ENCODE results near the gene ATR.

The ATR gene

GRCh38 chr3:142586803-142587406 is 8.4 kb upstream of the ATR start:
- TF ChIP-seq FOXP2 (optimal IDR thresholded peaks at IDR 0.05; ENCODE audit: borderline replicate concordance, extremely low read depth, extremely low read length, insufficient read depth): no peak
- TF ChIP-seq POLR2AphosphoS5 (IDR thresholded peaks at IDR 0.05; ENCODE audit: low read depth, low read length): no peak
- no peak for TF ChIP-seq TAF1 (IDR thresholded peaks at IDR 0.05; ENCODE audit: borderline replicate concordance, insufficient read depth, low read length)
- no peak for TF ChIP-seq SIN3A (IDR thresholded peaks at IDR 0.05; ENCODE audit: borderline replicate concordance, insufficient read depth, low read length)
- TF ChIP-seq REST (IDR thresholded peaks at IDR 0.05; ENCODE audit: insufficient read depth in 1 of 2, low read depth in 2 of 2, low read length in 2 of 2): no peak

- TF ChIP-seq SIN3A (IDR thresholded peaks at IDR 0.05; ENCODE audit: borderline replicate concordance, insufficient read depth, low read length): no peak
- TF ChIP-seq REST (IDR thresholded peaks at IDR 0.05; ENCODE audit: insufficient read depth in 1 of 2, low read depth in 2 of 2, low read length in 2 of 2): no peak
- no peak for TF ChIP-seq TAF1 (IDR thresholded peaks at IDR 0.05; ENCODE audit: borderline replicate concordance, insufficient read depth, low read length)
- no peak for TF ChIP-seq FOXP2 (optimal IDR thresholded peaks at IDR 0.05; ENCODE audit: borderline replicate concordance, extremely low read depth, extremely low read length, insufficient read depth)
- no peak for TF ChIP-seq POLR2AphosphoS5 (IDR thresholded peaks at IDR 0.05; ENCODE audit: low read depth, low read length)
Measured at GRCh38 chr3:142580061-142580423, 1.5 kb upstream of the ATR start.

- TF ChIP-seq POLR2AphosphoS5 (IDR thresholded peaks at IDR 0.05; ENCODE audit: low read depth, low read length) (no peak), SIN3A (IDR thresholded peaks at IDR 0.05; ENCODE audit: borderline replicate concordance, insufficient read depth, low read length) (no peak), TAF1 (IDR thresholded peaks at IDR 0.05; ENCODE audit: borderline replicate concordance, insufficient read depth, low read length) (no peak), REST (IDR thresholded peaks at IDR 0.05; ENCODE audit: insufficient read depth in 1 of 2, low read depth in 2 of 2, low read length in 2 of 2) (no peak), FOXP2 (optimal IDR thresholded peaks at IDR 0.05; ENCODE audit: borderline replicate concordance, extremely low read depth, extremely low read length, insufficient read depth) (no peak)
Measured at GRCh38 chr3:142577696-142578328, 721 bp downstream of the ATR start.

- TF ChIP-seq REST (IDR thresholded peaks at IDR 0.05; ENCODE audit: insufficient read depth in 1 of 2, low read depth in 2 of 2, low read length in 2 of 2): no peak
- TF ChIP-seq TAF1 (IDR thresholded peaks at IDR 0.05; ENCODE audit: borderline replicate concordance, insufficient read depth, low read length): no peak
- no peak for TF ChIP-seq FOXP2 (optimal IDR thresholded peaks at IDR 0.05; ENCODE audit: borderline replicate concordance, extremely low read depth, extremely low read length, insufficient read depth)
- no peak for TF ChIP-seq SIN3A (IDR thresholded peaks at IDR 0.05; ENCODE audit: borderline replicate concordance, insufficient read depth, low read length)
- TF ChIP-seq POLR2AphosphoS5 (IDR thresholded peaks at IDR 0.05; ENCODE audit: low read depth, low read length): no peak
Measured at GRCh38 chr3:142576792-142577191, 1.7 kb downstream of the ATR start.

Data from PFSK-1 (cell line).